ENCODE data around the gene WDR77.

WDR77 gene

DNA sequence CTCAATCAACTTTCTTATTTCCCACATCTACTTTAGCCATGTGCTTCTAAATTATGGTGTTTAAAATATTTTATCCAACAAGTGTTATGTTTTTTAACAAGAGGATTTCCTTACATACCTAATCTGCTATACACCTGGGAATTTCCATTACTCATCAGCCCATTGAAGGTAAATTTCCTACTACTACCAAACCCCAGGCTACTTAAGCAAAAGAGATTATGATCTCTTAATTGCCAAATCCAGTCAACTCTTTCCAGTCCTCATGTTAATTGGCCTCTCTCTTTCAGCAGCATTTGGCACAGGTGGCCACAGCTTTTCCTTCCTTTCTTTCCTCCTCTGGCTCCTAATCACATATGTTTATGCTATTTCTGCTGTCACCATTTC lies 19.7 kb upstream of the WDR77 start:
- DNase-seq, result no peak

DNA sequence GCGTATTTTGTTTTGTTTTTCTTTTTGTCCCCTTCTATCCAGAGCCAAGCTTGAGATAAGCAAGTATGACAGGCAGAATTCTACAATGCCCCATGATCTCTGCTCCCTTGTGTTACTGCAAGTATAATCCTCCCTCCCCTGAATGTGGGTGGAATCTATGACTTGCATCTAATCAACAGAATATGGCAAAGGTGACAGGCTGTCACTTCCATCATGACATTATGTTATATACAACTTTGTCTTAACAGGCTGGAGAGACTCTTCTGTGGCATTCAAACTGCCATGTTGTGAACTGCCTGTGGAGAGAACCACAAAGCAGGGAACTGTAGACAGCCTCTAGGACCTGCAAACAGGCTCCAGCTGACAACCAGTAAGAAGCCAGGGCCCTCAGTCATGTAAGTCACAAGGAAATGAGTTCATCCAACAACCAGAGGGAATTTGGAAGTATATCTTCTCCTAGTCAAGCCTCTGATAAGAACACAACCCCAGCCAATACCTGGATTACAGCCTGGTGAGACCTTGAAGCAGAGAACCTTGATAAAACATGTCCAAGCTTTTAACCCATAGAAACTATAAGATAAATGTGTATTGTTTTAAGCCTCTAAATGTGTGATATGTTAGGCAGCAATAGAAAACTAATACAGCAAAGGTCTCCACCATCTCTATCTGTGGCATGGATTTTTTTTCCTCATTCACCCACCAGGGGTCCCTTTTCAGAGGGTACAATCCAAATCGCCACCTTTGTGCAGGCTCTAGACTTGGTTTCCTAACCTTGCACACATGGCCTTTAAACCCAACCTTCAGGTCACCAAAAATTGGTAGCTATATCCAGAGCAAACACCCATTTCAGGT lies 19.0 kb upstream of the WDR77 start:
- no peak for DNase-seq

DNA sequence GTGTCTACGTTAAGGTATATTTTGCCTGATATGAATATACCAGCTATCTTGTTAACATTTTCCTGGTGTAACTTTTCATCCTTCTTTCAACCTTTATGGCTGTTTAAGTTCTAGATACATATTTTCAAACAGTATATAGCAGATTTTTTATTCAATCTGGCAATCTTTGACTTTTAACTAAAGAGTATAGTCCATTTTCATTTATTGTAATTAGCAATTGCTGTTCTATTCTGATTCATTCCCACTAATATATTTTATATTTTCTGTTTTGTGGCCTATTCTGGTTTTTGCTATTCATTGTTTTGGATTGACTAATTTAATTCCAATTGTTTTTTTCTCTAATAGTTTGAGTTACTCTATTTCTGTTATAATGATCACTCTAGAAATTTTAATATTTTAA lies 17.4 kb upstream of the WDR77 start:
- DNase-seq, result no peak

DNA sequence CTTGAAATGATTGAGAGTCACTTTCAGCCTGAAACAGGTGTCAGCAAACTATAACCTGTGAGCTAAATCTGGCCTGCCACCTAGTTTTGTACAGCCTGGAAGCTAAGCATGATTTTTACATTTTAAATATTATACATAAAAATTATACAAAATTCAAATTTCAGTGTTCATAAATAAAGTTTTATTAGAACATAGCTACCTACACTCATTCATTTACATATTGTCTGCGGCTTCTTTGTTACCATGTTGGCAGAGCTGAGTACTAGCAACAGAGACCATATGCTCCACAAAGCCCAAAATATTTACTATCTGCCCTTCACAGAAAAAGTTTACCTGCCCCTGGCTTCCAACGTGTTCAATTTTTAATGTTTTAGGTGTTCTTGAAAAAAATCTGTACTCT lies 16.7 kb upstream of the WDR77 start:
- DNase-seq, result no peak

DNA sequence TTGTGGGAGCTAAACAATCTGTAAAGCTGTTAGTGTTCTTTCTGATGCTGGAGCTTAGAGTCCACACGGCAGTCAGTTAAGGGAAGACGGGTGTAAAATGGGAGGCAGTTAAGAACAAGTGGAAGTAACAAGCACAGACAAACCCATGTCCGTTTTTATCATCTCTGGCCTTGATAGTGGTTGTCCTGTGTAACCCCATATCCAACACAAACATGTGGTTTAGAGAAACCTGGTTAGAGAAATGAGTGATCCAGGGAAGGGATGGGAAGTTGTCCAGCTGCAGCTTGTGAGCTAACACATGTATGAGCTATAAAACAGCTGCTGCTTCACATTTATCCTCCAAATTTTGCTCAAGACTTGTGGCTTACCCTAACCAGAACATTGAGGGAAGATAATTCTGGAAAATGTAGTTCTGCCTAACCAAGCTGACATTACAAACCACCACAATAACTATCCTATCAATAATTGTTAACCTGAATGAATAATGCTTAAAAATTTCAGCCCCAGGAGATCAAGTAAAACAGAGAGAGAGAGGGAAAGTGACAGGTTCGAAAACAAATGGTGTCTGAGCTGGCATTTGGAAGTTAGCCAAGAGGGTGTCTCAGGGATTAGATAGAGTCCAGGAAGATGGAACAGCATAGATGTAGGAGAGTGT lies 14.1 kb upstream of the WDR77 start:
- DNase-seq, result no peak

DNA sequence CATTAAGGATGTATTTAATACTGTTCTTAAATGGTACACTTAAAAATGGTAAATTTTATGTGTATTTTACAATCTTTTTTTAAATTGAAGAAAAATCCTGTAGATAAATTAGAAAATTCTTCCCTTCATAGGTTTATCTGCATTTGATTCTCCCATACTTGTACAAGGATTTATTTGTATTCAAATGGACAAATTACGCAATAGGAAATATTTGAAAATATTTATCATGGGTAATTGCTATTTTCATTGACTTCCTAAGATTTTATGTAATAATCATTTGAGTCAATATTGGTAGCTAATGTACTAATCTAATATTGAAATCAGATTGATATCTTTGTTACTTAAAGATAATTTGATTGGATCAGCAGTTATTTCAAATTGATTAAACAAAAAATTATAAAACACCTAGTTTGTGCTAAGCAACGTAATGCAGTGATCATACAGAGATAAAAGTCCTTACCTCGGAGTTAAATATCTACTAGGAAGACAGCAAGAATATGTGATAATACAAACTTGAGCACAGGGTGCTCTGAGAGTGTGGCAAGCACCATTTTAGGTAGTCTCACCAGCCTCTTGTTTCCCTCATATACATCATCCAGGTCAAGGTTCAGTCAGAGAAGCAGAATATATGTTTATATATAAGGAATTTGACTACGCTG lies 13.4 kb upstream of the WDR77 start:
- no peak for DNase-seq

DNA sequence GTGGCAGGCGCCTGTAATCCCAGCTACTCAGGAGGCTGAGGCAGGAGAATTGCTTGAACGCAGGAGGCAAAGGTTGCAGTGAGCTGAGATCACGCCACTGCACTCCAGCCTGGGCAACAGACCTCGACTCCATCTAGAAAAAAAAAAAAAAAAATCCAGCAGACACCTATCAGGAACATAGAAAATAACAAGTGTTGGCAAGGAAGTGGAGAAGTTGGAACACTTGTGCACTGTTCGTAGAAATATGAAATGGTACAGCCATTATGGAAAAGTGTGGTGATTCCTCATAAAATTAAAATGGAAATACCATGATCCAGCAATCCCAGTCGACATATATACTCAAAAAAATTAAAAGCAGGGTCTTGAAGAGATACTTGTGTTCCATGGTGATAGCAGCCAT lies 12.7 kb upstream of the WDR77 start:
- no peak for DNase-seq

DNA sequence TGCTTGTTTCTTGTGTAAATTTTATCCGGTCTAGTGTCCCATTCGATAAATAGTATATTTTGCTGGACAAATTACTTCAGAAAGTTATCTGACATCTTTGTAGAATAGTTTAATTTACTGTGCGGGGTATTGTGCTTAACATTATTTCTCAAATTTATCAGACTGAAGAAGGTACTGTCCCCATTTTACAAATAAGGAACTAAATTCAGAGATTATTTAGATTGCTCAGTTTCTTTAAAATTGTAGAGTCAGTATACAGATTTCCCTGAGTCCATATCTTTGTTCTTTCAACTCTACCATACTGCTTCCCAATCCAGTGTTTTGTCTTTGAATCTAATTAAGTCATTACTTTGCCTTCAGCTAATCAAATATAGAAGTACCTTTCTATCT lies 6.6 kb upstream of the WDR77 start:
- no peak for DNase-seq

DNA sequence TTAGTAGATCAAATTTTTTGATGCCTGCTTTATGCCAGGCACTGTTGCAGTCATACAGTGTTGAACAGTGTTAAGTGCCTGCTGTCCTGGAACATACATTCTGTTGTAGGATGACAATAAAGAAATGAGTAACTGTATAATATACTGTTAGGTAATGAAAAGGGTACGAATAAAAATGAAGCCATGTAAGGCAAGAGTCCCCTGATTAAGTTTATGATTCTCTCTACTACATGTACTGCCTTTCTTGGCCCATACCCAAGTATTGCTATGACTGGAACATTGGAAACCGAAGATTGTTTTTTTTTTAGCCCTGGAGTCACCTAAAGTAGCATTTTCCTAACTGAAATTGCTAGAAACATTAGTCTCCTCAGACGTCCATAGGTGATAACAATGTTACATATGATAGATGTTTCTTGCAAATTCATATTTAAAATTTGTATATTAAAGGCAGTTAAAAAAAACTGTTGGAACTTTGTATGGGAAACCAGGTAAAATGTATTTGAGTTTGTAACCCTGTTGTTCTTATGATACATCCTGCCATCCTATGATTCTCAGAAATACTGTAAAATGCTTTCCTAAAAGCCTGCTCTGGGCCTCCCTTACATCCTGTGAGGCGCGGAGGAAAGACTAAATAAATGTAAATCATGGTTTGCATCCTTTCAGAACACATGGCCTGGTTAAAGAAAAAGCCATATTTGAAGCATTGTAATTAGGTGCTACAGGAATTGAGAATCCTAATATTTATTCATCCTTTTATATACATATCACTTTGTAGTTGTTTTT lies 6.0 kb upstream of the WDR77 start:
- DNase-seq, result no peak

DNA sequence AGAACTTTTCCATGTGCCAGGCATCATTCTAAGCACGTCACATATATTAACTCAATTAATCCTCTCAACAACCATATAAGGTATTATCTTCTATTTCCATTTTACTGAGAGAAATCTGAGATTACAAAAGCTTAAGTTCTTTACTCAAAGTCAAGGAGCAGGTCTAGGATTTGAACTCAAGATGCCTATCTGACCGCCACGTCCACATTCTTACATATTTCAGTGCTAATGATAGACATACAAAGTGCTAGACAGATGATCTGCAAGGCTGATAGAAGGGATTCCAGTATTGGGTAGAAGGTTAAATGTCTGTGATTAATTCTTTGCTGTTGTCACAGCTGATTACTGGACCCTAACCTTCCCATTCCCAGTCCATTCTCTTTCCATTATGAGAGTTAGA lies 4.7 kb upstream of the WDR77 start:
- DNase-seq, result no peak

DNA sequence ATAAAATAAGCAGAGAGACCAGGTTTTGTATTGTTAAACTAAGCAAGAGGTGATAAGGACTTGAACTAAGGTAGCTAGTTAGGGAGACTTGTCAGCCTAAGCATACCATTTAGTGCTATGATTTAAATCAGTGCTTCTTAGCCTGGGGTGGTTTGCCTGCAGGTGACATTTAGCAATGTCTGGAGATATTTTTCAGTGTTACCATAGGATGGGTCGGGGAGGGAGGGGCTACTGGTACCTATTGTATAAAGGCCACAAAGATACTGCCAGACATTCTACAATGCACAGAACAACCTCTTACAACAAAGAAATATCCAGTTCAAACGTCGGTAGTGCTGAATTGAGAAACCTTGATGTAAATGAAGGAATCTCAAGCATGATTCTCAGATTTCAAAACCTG lies 3.5 kb upstream of the WDR77 start:
- DNase-seq, result no peak

DNA sequence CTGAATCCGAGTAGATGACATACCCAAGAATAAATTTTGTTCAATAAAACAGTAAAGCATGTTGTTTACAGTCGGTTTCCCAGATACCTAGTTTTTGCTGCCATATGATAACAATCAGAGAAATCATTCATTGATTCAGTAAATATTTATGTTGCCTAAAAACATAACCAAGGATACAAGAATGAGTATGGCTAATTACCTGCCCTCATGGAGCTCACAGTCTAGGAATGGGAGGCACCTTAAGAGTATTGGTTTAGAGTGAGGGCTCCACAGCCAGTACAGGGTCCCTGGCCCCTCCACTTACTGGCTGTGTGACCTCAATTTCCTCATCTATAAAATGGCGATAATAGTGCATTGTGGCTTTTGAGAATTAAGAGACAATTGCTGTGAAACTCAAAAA lies 1.1 kb upstream of the WDR77 start:
- no peak for DNase-seq

DNA sequence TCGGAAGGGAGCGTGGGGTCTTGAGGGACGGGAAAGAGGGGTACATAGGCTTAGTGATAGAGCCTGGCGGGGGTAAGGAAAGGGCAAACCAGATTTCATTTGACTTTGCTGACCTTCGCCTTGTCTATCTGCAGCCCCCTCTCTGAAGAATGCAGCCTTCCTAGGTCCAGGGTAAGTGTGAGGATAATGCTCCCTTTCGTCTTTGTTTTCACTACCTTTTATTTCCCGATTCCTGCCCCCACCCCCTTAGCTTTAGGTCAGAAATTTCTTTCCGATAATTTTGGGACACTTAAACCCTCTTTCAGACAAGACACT lies 604 bp upstream of the WDR77 start:
- no peak for DNase-seq

DNA sequence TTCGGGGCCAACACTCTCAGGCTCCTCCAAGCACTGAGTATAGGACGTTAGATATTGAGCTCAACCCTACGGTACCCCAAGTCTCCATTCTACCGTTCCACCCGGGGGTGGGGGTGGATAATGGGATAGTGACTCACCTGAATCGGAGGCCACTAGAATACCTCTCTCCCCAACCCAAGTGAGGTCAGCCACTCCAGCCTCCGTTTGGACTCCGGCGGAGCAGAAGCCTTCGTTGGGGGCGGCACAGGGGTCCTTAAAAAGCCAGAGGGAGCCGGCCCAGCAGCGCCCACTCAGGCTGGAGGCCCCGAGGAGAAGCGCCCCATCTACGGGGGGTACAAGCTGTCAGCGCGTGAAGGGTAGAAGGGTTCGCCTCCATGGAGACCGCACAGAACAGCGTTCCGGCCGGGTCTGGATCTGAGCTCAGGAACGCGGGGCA lies 556 bp downstream of the WDR77 start:
- no peak for DNase-seq

DNA sequence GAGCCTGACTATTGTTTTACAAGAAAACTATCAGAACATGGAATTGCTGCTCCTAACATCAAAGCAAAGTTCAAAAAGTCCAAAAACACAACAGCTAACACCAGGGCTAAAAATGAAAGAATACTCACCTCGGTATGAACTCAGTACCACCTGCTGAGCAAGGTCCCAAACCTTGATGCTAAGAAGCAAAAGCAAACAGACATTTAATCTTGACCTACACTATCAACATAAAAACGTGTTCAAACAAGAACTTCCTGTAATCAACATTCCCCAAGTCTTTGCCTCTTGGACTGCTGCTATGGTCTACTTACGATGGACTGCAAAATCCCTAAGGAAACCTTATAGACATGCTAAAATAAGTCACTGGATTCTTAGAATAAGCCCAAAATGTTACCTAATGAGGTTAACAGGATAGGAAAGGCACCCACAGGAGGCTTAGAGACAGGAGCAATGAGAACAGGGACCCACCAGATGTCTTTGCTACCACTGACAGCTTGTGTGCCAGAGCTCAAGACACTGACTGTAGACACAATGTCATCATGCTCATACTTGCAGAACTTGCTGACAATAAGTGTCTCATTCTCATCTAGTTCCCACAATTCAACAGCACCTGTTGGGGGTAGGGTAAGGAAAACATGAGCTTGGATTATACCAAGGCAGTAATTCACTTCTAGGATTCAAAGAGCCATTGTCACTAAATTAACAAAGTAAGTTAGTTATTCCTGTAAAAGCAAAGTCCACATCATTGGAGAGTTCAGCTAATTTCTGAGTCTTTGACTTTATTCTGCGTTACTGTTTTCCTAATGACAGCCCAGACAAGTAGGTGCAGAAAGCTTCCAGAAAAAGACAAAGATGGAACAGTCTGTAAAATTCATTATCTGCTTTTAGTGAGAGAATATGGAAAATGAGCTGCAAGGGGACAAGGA lies 1.8 kb downstream of the WDR77 start:
- DNase-seq, result no peak

DNA sequence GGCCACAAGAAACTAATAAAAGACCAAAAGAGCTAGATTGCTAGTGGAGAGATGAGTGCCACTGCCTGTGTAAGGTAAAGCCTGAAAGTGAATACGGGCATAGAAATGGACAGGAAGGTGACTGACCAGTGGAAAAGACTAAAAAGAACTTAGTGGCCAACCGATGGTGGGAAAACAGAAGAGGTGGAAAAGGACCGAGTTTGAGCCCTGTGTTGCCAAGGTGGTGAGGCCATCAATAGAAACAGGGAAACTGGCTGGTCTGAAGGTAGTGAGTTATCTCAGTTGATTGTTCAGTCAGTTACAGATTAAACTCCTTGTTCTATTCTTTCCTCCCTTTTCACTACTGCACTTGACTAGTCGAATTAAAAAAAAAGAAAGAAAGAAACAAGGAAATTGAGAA lies 2.5 kb downstream of the WDR77 start:
- DNase-seq, result no peak

DNA sequence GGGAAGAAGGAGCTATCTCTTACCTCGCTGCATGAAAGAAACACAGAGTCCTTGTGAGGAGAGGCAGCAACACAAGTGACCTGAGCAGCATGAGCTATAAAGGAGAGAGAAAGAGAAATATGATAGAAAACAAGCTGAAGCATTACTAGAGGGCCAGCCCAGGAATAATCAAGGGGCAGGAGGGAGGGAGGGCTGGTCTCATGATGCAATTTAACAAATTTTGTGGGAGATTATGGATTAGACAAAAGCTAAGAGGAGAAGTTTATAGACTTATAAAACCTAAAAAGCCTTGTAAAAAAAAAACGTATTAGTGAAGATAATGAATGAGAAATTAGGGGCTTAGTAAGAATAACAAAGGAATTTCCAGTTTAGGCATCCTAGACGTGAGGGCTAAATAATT lies 5.0 kb downstream of the WDR77 start:
- DNase-seq, result no peak

DNA sequence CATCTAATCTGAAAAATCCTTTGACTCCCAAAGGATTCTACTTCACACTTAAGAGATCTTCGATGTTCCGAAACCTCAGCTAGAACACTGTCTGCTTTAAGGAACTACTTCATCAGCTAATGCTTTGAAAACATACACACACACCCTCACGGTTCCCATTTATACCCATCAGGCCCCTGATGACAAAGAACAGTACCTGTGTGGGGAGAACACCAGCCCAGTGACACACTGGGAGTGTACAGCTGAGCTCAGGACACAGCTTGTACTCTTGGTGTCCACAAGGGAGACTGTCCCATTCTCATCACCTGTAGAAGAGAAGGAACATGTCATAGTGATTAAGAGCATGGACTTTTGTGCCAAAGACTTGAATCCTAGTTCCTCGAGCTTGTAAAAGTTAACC lies 6.6 kb downstream of the WDR77 start:
- no peak for DNase-seq

DNA sequence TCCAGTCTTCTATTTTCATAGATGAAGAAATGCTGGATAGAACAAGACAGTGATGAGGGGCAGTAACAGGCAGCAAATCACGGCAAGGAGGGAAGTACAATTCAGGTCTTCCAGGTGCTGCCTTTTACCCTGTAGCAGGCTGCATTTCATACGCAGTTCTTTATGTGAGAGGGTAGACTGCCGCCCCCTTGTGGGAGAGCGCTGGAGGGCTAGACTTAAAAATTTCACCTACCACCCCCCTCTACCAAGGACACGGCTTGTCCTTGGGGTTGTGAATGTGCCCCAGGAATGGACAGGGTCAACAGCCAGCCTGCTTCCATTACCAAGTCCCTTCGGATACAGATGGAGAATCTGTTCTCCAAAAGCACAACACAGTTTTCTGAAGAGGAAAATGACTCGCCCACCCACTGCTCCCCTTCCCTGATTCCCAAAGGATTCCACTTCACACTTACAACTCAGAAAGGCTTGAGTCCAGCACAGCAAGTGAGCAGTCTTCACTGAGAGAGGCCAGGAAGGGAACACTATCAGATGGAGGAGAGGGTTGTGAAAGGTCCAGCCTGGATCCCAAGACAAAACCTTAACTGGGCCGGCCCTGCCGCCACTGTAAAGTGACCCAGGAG lies 7.4 kb downstream of the WDR77 start:
- no peak for DNase-seq

DNA sequence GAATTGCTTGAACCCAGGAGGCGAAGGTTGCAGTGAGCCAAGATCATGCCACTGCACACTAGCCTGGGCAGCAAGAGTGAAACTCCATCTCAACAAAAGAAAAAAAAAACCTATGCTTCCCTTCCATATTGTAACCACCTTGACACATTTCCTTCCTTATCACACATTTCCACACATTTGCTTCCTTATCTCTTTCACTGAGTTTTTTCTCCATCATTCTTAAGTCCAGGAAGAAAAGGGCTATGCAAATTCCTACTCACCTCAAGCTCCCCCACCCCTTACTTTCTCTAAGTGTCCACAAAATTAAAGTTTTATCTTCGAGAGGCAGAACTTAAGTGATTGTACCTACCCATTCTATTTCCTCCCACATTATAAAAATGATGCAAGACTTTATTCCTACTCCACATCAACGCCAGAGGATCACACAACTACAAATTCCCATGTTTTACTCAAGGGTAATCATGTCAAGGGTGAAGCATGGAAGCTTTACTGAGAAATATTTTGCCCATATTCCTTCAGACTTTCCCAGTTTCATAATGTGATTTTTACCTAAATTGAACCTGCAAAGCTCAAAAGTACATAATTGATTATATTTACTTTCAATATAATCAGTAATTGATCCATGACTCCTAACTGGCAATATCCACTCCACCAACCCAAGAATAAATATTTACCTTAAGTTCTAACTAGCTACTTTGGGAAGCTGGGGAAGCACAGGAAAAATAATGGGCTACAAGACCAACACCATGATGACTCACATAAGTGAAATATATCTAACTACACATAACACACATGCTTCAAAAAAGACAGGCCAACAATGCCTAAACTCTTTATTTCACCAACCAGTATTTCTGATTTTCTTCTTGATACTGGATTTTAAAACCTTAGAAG lies 9.3 kb downstream of the WDR77 start:
- DNase-seq, result no peak

DNA sequence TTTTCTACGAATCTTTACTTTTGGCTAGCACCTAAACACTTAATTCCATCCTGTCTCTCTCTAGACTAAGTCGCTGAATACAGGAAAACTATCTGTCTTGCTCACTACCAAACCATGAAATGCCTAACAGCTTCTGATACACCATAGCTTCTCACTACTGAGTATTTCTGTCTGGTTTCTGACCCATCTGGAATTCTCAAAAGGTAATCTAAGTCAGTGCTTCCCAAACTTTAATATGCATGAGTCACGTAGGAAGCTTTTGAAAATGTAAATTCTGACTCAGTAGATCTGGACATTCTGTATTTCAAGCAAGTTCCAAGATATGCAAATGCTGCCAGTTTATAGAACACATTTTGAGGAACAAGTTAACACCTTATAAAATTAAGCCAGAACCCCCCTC lies 12.3 kb downstream of the WDR77 start:
- no peak for DNase-seq

All from NCI-H1048 (cell line).